IMR-90 (cell line): ENCODE data around the gene ST6GALNAC3. TPM values are rescaled to one million over a fixed set of nuclear protein-coding genes. Genes with fewer than 3 reads are reported as not detected.

ENCODE experiments used
- ATAC-seq: fragments of 200-7000 bp; cut with Tn5 transposase; 2 replicates; pipeline ENCODE4 v1.9.1; 2020; ENCODE audit warnings: low read depth, mild to moderate bottlenecking, moderate library complexity
- BruUV-seq: library from RNA; stranded (reverse); fragments of 400-500 nt; replicated peaks from 2 replicates; lab custom pipeline; 2021; lab: Mats Ljungman, UMichigan
- CTCF ChIA-PET: fragments of 300-600 bp; formaldehyde crosslinking; extraction: SDS; loops from one replicate; lab custom pipeline; 2021; ENCODE audit warnings: antibody characterized with exemption; lab: Yijun Ruan, JAX
- POLR2A ChIA-PET: fragments of 300-600 bp; sonication (Branson Sonifier 250); formaldehyde crosslinking; loops from one replicate; lab custom pipeline; 2022; ENCODE audit warnings: antibody characterized with exemption; ENCODE audit not compliant: unreplicated experiment; lab: Charles Lee
- DNase-seq: peaks from one replicate; pipeline ENCODE4 v3.0.0; 2013
- H2AFZ ChIP-seq: replicated peaks from 2 replicates; pipeline ENCODE3; 2013; ENCODE audit warnings: low read length, mild to moderate bottlenecking; ENCODE audit not compliant: poor library complexity
- H2AK5ac ChIP-seq: 2 replicates; pipeline ENCODE4 v1.6.1; 2013; ENCODE audit warnings: low read depth, low read length, inconsistent platforms
- H2AK9ac ChIP-seq: replicated peaks from 2 replicates; pipeline ENCODE3; 2013; ENCODE audit warnings: mild to moderate bottlenecking, low read depth, low read length, moderate library complexity; ENCODE audit not compliant: poor library complexity
- H2BK120ac ChIP-seq: 2 replicates; pipeline ENCODE4 v1.6.1; 2013; ENCODE audit warnings: low read depth, low read length, inconsistent platforms
- H2BK15ac ChIP-seq: 3 replicates; pipeline ENCODE4 v1.6.1; 2013; ENCODE audit warnings: low read depth, low read length, inconsistent platforms
- H2BK20ac ChIP-seq: 2 replicates; pipeline ENCODE4 v1.6.1; 2013; ENCODE audit warnings: low read depth, mild to moderate bottlenecking, inconsistent platforms, low read length, moderate library complexity
- H2BK5ac ChIP-seq: 2 replicates; pipeline ENCODE4 v1.6.1; 2013; ENCODE audit warnings: mild to moderate bottlenecking, low read depth, low read length, inconsistent platforms; ENCODE audit not compliant: poor library complexity, severe bottlenecking
- H3K14ac ChIP-seq: replicated peaks from 2 replicates; pipeline ENCODE4 v1.6.1; 2013; ENCODE audit warnings: low read depth, low read length, inconsistent platforms
- H3K18ac ChIP-seq: 2 replicates; pipeline ENCODE4 v1.6.1; 2013; ENCODE audit warnings: low read depth, low read length, control low read depth
- H3K23ac ChIP-seq: 2 replicates; pipeline ENCODE4 v1.6.1; 2013; ENCODE audit warnings: low read depth, low read length, inconsistent platforms
- H3K27ac ChIP-seq: 2 replicates; pipeline ENCODE4 v1.5.1; 2013; ENCODE audit warnings: mild to moderate bottlenecking, control low read depth, low read length; ENCODE audit not compliant: insufficient read depth
- H3K27me3 ChIP-seq: 2 replicates; pipeline ENCODE4 v1.6.1; 2013; ENCODE audit warnings: low read length; ENCODE audit not compliant: control insufficient read depth, insufficient read depth
- H3K36me3 ChIP-seq: 2 replicates; pipeline ENCODE4 v1.6.1; 2013; ENCODE audit warnings: low read length, mixed read lengths; ENCODE audit not compliant: control insufficient read depth, insufficient read depth
- H3K4ac ChIP-seq: 2 replicates; pipeline ENCODE4 v1.6.1; 2013; ENCODE audit warnings: low read depth, low read length, inconsistent platforms
- H3K4me1 ChIP-seq: 2 replicates; pipeline ENCODE4 v1.6.1; 2013; ENCODE audit warnings: low read length, mixed read lengths; ENCODE audit not compliant: control insufficient read depth, insufficient read depth
- H3K4me2 ChIP-seq: 2 replicates; pipeline ENCODE4 v1.6.1; 2013; ENCODE audit warnings: low read depth, mild to moderate bottlenecking, control low read depth, low read length, moderate library complexity
- H3K4me3 ChIP-seq: 2 replicates; pipeline ENCODE4 v1.5.1; 2013; ENCODE audit warnings: low read depth, mild to moderate bottlenecking, control low read depth, low read length, moderate library complexity; ENCODE audit not compliant: insufficient read depth
- H3K56ac ChIP-seq: 2 replicates; pipeline ENCODE4 v1.6.1; 2013; ENCODE audit warnings: low read length, inconsistent platforms; ENCODE audit not compliant: insufficient read depth; ENCODE audit errors: extremely low read depth
- H3K79me1 ChIP-seq, 2 experiments: 2 replicates each; pipeline ENCODE4 v1.6.1; 2013; ENCODE audit warnings: low read length in 2 of 2, inconsistent platforms in 1 of 2, low read depth in 1 of 2
- H3K9ac ChIP-seq: 2 replicates; pipeline ENCODE4 v1.6.1; 2013; ENCODE audit warnings: low read depth, low read length, control low read depth
- H3K9me1 ChIP-seq: 2 replicates; pipeline ENCODE4 v1.6.1; 2013; ENCODE audit warnings: low read length, inconsistent platforms; ENCODE audit not compliant: insufficient read depth
- H3K9me3 ChIP-seq: 2 replicates; pipeline ENCODE4 v1.6.1; 2013; ENCODE audit warnings: low read length; ENCODE audit not compliant: control insufficient read depth, insufficient read depth
- H4K20me1 ChIP-seq: 2 replicates; pipeline ENCODE4 v1.6.1; 2013; ENCODE audit warnings: low read length, inconsistent platforms; ENCODE audit not compliant: insufficient read depth
- H4K5ac ChIP-seq: 2 replicates; pipeline ENCODE4 v1.6.1; 2013; ENCODE audit warnings: mild to moderate bottlenecking, low read depth, low read length, control low read depth
- H4K8ac ChIP-seq, 2 experiments: 2 replicates each; pipeline ENCODE4 v1.6.1; 2013; ENCODE audit warnings: low read depth in 2 of 2, low read length in 2 of 2, control low read depth in 1 of 2, inconsistent platforms in 1 of 2
- H4K91ac ChIP-seq: 2 replicates; pipeline ENCODE4 v1.6.1; 2013; ENCODE audit warnings: low read depth, low read length, inconsistent platforms; ENCODE audit not compliant: insufficient read depth
- CEBPB ChIP-seq: IDR thresholded peaks from 2 replicates; pipeline ENCODE4 v1.6.1; 2012; ENCODE audit warnings: low read depth, low read length, improper control_type of control experiment
- CHD1 ChIP-seq: IDR thresholded peaks from 2 replicates; pipeline ENCODE4 v1.6.1; 2012; ENCODE audit warnings: low read depth, low read length, improper control_type of control experiment
- FOS ChIP-seq: fragments of 150-350 bp; IDR thresholded peaks from 2 replicates; pipeline ENCODE4 v1.6.1; 2016; ENCODE audit warnings: low read depth, low read length
- MAFK ChIP-seq: IDR thresholded peaks from 2 replicates; pipeline ENCODE4 v1.6.1; 2012; ENCODE audit warnings: low read depth, low read length, improper control_type of control experiment
- MAZ ChIP-seq: IDR thresholded peaks from 2 replicates; pipeline ENCODE4 v1.6.1; 2012; ENCODE audit warnings: low read depth, mild to moderate bottlenecking, low read length, improper control_type of control experiment, moderate library complexity, borderline replicate concordance
- MXI1 ChIP-seq: IDR thresholded peaks from 2 replicates; pipeline ENCODE4 v1.6.1; 2012; ENCODE audit warnings: low read depth, mild to moderate bottlenecking, low read length, moderate library complexity, borderline replicate concordance
- POLR2A ChIP-seq: IDR thresholded peaks from 2 replicates; pipeline ENCODE4 v1.6.1; 2012; ENCODE audit warnings: mild to moderate bottlenecking, low read depth, low read length
- SMC3 ChIP-seq: fragments of 150-350 bp; IDR thresholded peaks from 2 replicates; pipeline ENCODE4 v1.6.1; 2016; ENCODE audit warnings: low read depth, mild to moderate bottlenecking, antibody characterized with exemption, low read length, moderate library complexity
- WGBS, 2 experiments: methylation state at CpG; one replicate each; pipeline versions ENCODE4 v1.1.5 to v1.1.7; 2013; ENCODE audit warnings: missing lambda C conversion rate in 2 of 2; ENCODE audit not compliant: insufficient read length in 1 of 2; ENCODE audit errors: extremely low coverage in 2 of 2; 5-methylcytosine and 5-hydroxymethylcytosine counted together
- dilution Hi-C: fragments of 300-500 bp; cut with HindIII; formaldehyde crosslinking; loops from one replicate; pipeline ENCODE4 v1.14.3; 2018; ENCODE audit warnings: low sequenced_read_pairs; ENCODE audit not compliant: unreplicated experiment
- in situ Hi-C: fragments of 300-500 bp; cut with MboI; formaldehyde crosslinking; loops from 3 replicates; pipeline ENCODE4 v1.14.3; 2019; ENCODE audit warnings: low sequenced_read_pairs, inconsistent platforms, mixed read lengths
- intact Hi-C: fragments of 100-400 bp; cut with micrococcal nuclease; formaldehyde crosslinking; loops from 2 replicates; pipeline ENCODE4 v1.10.0; 2022
- polyA plus RNA-seq, 3 experiments: library from polyadenylated mRNA; depleted of rRNA; stranded (reverse); fragments of >200 nt; gene quantifications; 2 replicates each; pipeline ENCODE4 v1.2.3, GENCODE V29; 2012; ENCODE audit warnings: low replicate concordance in 1 of 3
- total RNA-seq: library from RNA; depleted of rRNA; stranded (reverse); fragments of >200 nt; gene quantifications from 2 replicates; pipeline ENCODE4 v1.2.3, GENCODE V29; 2012
- TF ChIP-seq, protein P1 (sequence below): fragments of 150-350 bp; IDR thresholded peaks from 2 replicates; pipeline ENCODE4 v1.6.1; 2016; ENCODE audit warnings: low read depth, mild to moderate bottlenecking, low read length, moderate library complexity, borderline replicate concordance

Gene ST6GALNAC3
- total and polyA plus RNA-seq, 2 of the 4 experiments (the other 2 are of a cell fraction) = 0.65 to 1.3 TPM

DNA sequence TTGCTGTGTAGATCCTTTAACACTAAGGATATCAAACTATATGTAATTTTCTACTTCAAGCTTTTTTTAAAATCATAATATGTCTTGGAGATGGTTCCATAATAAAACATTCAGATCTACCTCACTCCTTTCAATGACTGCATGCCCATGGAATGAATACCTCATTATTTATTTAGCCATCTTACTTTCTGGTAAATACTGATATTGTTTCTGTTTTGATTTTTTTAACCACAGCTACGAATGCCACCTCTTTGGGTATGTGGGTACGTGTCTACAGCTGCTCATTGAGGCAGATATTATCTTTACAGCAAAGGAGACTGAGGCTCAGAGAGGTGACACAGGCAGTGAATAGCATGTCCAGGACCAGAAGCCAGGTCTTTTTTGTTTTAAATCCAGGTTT, 215.7 kb downstream of the ST6GALNAC3 start:
- no peaks in the 10 kb centered on the region for H3K9me1 ChIP-seq
- H3K27ac ChIP-seq = no peak overlapping the region
- no peak overlapping the region for H3K4me3 ChIP-seq
- no peak overlapping the region for H4K8ac ChIP-seq
- no peaks in the 10 kb centered on the region for H4K20me1 ChIP-seq
- dilution Hi-C loops (no loop called here), intact Hi-C loops (no loop called here), in situ Hi-C loops (no loop called here)
- no peak overlapping the region for H4K5ac ChIP-seq
- H2AK9ac ChIP-seq = no peak overlapping the region
- no TSS peak for BruUV-seq
- no peak overlapping the region for H3K18ac ChIP-seq
- ChIA-PET POLR2A (no interaction called here), CTCF (no interaction called here)
- H3K56ac ChIP-seq = no peak overlapping the region
- ATAC-seq (no peak), DNase-seq (no peak)
- TF ChIP-seq POLR2A (no peak), MAZ (no peak), SMC3 (no peak), MXI1 (no peak), MAFK (no peak), FOS (no peak), CEBPB (no peak), CHD1 (no peak)
- TF ChIP-seq, protein P1, sequence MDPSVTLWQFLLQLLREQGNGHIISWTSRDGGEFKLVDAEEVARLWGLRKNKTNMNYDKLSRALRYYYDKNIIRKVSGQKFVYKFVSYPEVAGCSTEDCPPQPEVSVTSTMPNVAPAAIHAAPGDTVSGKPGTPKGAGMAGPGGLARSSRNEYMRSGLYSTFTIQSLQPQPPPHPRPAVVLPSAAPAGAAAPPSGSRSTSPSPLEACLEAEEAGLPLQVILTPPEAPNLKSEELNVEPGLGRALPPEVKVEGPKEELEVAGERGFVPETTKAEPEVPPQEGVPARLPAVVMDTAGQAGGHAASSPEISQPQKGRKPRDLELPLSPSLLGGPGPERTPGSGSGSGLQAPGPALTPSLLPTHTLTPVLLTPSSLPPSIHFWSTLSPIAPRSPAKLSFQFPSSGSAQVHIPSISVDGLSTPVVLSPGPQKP = no peak
- no peak overlapping the region for H3K4me2 ChIP-seq
- no peak overlapping the region for H2BK20ac ChIP-seq
- H3K4me1 ChIP-seq = no peaks in the 10 kb centered on the region
- H4K91ac ChIP-seq = no peak overlapping the region
- H3K79me1 ChIP-seq = no peaks in the 10 kb centered on the region
- H3K27me3 ChIP-seq = no peaks in the 10 kb centered on the region
- no peak overlapping the region for H2BK15ac ChIP-seq
- H2AFZ ChIP-seq = no peak overlapping the region
- H3K4ac ChIP-seq = no peak overlapping the region
- H3K9me3 ChIP-seq = no peaks in the 10 kb centered on the region
- H2BK5ac ChIP-seq = no peak overlapping the region
- H2AK5ac ChIP-seq = no peak overlapping the region
- H3K14ac ChIP-seq = no peak overlapping the region
- H3K36me3 ChIP-seq = no peaks in the 10 kb centered on the region
- no peak overlapping the region for H2BK120ac ChIP-seq
- no peak overlapping the region for H3K9ac ChIP-seq
- H3K23ac ChIP-seq = no peak overlapping the region
- 100% methylated on average over 1 of the region's 2 CpGs; no CpG with 5 or more reads in 1 of the 2 experiments for WGBS, 2 experiments
